Hematopoietic multipotent progenitor cell treated with erythropoietin and hydrocortisone succinate and interleukin-3 and kit ligand, for 4 days (in vitro differentiated cells): Measurements from ENCODE around the gene USP7.
"Not testable (repeated sequence)": the region's sequence is repeated elsewhere in the genome, so short reads cannot be mapped to it uniquely, and the experiment has no call there.

Experiments used
- DNase-seq: peaks from one replicate; pipeline ENCODE4 v3.0.0-alpha.2; 2015

USP7 gene

DNA sequence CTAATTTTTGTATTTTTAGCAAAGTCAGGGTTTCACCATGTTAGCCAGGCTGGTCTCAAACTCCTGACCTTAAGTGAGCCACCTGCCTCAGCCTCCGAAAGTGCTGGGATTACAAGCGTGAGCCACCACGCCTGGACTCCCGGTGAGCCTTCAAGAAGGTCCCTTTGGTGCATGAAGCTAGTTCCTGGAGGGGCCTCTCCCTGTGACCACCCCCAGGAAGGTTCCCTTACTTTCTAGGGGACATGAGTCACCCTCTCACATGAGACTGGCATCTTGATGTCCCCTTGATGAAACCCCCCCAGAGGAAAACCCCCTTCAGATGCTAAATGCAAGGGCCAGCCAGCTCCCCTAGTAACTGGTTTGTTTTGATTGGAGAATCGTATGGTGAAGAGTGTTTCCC is 107.7 kb downstream of the USP7 start:
- peak; percentile 0 for DNase-seq

DNA sequence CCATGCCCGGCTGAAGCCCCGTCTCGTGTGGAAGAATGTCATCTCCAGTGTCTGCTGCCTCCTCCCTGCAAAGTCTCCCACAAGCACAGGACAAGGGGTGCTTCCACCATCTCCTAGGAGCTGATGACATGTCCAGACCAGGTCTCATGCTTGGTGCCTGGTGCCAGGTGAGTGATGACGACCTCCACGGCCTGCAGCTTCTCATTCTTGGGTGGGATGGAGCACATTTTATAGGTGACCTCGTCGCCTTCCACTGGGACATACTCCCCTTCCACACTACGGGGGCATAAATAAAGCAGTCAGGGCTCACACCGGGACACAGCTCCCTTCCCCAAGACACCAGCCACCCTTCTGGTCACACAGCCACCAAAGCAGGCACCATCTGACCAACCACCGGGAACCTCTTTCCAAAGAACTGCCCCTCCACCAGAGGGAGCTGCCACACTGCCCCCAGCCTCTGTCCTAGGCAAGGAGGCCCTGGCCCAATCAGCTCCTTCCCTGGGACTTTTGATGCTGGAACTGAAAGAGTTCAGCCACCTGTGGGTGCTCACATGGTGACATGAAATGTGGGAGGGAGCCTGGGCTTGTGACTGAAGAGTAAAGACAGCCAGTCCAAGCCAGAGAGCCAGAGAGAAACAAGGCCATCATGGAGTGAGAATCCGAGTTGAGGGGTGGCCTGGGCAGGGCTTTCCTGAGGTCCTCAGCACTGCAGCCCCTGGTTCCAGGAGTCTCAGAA is 108.5 kb downstream of the USP7 start:
- peak; percentile 49 for DNase-seq

DNA sequence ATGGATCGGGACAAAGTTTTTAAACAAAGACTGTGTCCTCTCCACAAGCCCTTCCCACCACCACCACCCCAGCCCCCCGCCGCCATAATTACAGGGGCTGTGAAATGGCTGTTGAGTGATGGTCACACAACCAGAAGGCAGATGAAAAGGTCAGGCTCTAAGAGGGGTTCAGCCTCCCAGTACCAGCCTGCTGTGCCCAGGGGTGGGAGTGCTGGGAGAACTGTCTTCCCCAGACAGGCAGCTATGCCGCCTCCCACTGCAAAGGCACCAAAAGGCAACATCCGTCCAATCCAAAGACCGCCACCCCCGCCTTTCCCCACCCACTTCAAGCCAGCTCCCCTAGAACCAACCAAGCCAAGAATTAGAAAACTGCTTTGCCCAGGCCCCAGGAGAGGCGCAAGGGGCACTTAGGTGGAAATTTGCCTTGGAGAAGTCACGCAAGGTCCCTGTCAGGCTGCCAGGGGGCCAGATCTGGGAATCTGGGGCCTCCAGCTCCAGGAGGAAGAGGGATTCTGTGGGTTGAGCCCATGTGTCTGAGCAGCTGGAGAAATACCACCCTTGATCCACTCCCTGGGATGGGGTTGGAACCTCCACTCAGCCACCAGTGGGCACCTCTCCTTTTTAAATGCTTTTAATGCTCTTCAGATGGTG is 109.3 kb downstream of the USP7 start:
- DNase-seq = peak; percentile 0

DNA sequence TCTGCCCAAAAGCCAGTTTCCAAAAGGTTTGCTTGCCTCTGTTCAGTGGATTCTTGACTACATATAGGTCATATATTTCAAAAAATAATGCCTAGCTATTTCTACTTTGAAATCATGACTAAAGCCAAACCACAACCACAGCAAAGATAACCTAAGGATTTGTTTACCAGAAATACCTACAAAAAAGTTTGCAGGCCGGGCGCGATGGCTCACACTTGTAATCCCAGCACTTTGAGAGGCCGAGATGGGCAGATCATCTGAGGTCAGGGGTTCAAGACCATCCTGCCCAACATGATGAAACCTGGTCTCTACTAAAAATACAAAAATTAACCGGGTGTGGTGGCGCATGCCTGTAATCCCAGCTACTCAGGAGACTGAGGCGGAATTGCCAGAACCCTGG is 110.1 kb downstream of the USP7 start:
- DNase-seq = no peak

DNA sequence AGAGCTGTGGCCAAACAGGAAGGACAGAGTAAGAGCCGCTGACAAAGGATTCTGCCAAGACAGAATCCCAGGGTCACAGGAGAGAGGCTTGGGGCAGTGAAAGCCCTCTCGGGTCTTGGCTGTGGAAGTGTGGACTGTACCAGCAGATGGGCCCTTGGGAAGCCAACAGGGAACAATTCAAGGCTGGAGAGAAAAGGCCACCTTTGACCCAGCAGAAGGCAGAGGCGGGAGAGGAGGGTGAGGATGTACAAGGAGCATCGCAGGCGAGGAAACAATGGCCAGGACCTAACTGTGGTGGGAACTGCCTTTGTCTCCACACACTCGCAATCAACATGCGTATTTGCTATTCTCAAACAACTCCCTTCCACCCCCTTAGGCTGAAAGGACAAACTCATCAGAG is 110.6 kb downstream of the USP7 start:
- no peak for DNase-seq

DNA sequence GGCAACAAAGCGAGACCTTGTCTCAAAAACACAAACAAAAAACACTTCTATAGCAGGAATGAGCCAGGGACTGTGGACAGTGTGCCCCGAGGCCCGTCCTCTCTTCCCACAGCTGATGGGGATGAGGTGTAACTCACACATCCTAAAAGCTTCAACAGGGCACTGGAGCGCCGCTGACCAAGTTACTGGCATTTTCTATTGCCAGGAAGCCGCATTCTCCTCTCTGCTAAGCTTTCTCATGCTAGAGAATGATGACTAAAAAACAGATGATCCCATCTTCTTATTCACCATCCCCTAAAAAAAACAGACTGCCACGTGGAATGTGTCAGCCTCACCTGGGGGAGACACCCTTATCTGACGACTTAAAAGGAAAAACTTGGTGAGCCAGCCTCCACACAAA is 111.2 kb downstream of the USP7 start:
- peak; percentile 1 for DNase-seq

DNA sequence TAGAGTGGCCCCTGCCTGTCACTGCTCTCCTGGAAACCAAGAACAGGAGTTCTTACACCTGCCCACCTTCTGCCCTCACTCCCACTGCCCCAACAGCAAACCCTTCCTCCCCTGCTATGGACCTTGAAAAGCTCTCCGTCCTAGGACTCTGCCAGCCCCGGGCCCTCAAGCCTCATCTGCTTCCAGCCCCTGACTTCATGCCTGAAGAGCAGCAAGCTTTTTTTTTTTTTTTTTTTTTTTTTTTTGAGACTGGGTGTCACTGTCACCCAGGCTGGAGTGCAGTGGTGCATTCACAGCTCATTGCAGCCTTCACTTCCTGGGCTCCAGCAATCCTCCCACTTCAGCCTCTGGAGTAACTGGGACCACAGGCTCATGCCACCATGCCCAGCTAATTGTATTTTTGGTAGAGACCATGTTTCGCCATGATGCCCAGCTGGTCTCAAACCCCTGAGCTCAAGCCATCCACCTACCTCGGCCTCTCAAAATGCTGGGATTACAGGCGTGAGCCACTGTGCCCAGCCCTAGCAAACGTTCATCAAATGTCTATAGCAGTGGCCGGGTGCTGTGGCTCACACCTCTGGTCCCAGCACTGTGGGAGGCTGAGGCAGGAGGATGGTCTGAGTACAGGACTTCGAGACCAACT is 111.8 kb downstream of the USP7 start:
- peak; percentile 1 for DNase-seq

DNA sequence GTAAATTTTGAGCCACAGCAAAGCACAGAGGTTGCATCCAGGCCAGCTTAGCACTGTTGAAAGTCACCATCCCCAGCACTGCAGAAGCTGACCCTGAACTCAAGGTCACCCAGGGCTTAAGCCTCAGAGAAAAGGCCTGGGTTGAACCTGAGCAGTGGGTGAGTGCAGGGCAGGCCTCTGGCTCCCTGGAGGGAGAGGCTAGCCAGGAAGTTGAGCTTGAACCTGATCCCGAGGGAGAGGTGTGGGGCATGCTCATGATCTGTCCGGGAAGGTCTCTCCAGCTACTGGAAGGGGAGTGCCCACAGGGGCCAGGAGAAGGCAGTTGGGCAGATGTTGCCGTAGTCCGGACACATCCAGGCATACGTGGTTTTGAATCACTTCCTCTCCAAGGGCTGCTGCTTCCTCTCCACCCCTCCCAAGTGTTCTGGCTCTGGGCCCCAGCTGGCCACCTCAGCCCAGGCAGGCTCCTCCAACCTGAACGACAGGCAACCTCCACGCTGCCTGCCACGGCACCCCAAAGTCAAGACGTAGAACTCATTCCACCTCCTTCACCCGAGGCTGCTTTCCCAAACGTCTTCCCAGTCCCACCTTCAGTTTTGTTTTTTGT is 113.3 kb downstream of the USP7 start:
- DNase-seq = peak; percentile 74

DNA sequence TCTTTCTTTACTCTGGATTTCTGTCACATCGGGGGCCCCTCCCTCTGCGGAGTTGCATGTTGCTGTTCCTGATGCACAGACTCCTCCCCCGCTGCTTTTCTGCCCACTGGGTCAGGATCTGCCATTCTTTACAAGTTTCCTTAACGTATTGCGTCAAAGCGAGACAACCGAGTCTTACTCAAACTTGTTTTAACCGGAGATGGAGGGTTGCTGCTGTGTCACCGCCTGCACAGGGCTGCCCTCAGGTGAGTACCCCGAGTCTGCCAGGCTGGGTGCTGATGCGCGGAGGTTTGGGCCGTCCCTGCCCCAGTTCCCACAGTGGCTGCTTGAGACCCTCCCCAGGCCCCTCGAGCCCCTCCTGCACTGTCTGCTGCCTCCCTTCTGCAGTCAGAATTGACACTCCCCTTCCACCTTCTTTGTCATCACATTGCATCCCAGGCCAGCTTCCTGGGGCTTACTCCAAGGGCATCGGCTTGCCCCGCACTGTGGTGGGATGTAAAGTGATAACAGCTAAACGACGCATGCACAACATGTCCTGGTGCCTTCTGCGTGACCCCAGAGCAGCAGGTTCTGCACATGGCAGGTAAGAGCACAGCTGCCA is 114.2 kb downstream of the USP7 start:
- no peak for DNase-seq

DNA sequence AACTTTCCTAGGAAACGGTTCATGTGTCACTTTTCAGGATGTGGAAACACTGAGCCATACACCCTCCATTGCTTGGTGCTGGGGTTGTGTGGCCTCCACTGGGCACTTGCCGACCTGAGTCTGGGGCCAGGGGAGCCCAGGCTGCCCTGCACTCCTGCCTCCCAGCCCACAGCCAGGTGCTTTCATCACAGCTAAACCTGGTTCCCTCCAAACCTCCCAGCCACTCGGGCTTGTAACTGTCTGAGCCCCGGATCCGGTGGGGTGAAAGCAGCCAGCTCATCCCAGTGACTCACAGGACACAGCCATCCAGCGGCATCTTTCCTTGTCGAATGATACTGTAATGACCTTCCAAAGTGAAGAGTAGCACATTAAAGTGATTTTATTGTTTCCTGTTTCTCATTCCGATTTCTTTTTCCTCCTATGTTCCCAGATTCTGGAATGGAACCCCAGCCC is 114.7 kb downstream of the USP7 start:
- no peak for DNase-seq

DNA sequence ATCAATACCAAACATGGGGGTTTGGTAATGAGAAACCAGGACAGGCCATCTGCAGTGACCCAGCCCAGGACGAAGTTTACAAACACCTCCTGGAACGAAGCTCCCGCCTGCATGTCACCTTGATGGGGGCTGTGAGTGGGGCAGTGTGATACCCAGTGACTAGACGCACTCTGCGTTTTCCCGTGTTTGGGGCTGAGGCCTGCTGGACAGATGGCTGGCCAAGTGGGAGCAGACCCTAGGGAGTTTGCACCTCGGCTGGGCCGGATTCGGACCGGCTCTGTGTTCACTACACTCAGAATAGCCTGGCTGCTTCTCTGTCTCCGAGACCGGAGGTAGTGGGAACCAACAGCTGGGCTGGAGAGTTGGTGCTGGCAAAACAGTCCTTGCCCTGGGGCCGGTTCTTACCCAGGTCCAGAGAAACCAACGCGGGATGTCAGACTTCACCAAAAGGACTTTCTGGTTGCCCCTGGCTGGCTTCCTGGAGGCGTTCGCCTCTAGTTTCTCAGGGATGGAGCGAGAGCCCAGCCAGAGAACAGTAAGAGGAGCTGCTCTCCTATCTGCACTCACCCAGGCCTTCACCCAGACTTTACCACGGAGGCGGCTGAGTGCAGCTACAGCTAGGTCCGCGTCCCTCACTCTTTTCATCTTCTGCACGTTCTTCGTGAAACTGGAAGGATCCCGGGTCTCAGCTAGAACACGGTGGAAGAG is 115.3 kb downstream of the USP7 start:
- no peak for DNase-seq

DNA sequence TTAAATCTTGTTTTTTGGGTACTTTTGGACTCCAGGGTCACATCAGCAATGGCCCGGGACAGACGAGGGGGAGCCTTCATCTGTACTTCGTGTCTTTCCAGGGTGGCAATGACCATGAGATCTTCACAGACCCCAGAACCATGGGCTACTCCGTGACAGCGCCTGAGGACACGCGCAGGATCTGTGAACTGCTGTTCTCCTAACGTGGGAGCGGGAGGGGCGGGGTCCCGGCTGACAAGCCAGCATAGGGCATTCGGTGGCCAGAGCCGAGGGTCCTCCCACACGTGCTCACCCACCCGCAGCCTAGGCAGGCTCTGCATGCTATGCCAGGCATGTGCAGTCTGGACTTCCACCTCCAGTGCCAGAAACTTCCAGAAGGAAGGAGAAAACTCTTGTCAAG is 116.1 kb downstream of the USP7 start:
- DNase-seq = no peak

DNA sequence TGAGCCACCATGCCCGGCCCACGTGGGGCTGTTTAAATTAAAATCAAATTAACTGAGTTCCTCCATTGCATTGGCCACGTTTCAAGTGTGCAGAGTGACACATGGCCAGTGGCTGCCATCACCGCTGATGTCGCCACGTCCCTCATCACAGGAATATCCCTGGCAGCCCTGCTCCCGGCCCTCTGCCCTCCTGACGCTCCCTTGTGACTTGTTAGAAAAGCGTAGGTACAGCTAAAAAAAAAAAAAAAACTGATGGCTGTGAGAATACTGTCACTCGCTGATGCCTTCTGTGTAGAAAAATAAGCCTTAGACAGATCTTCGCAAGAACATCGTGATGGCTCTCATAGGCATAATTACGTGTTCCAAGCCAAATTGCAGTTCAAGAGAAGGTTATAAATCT is 116.6 kb downstream of the USP7 start:
- DNase-seq = no peak

DNA sequence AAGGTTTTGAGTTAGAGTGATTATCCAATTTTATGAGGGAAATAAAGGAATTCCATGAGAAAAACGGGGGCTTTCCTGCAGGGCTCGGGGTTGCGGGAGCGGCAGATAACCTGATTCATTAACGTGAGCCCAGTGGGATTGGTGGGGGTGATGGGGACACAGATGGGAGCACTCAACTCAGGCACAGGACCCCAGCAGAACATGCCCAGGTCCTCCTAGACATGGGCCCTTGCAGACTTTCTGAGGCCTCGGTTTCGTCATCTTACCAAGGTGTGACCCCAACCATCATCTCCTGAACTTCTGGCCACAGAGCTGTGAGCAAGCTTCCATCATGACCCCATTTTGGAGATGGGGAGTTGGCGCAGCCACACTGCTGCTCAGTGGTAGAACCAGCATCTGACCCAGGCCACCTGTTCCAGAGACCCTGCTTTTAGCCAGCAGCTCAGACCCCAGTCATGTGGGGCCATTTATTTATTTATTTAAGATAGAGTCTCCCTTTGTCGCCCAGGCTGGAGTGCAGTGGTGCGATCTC is 117.2 kb downstream of the USP7 start:
- DNase-seq = no peak

DNA sequence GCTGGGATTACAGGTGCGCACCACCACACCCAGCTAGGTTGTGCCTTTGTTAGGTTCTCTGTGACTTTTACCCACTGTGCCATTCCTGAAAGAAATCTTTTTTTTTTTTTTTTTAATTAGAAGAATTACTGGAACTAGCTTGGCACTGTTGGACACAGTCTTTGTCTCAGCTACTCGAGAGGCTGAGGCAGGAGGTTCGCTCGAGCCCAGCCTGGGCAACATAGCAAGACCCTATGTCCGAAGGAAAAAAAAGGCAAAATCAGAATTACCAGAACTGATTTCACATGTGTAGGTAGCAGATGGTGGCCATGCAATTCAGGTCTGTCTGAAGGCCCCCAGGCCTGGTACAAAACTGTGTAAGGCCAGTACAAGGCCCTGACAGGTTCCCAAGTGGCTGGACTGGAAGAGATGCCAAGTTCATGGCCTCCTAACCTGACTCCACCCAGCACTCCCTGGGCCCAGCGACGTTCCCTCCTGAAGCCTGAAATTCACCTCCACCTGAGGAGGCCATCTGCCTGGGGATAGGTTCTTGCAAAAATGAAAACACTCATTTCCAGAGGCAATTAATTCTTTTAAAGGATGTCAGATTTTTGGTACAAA is 117.9 kb downstream of the USP7 start:
- DNase-seq = no peak

DNA sequence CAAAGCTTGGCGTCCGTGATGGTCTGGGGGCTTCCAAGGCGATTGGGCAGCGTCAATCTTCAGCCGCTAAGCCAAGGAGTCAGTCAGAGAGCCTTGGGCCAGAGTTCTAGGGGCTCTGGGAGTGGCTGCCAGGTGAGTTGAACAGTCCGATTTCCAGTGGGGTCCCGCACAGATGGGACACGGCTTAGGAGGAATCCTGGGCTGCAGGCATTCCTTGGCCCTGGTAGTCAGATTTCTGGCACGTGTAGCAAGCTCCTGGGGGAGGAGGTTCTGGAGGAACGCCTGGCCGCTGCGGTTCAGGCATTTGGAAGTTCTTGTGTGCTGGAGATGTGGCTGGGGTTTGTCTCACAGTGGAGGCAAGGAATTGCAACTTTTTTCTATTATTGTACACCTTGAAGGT is 120.4 kb downstream of the USP7 start:
- DNase-seq = not testable (repeated sequence)
